LoVo (cell line): Measurements from ENCODE around the gene TMEM163.
"Not testable (repeated sequence)": the region's sequence is repeated elsewhere in the genome, so short reads cannot be mapped to it uniquely, and the experiment has no call there.

Experiments
- DNase-seq: peaks from one replicate; pipeline ENCODE4 v3.0.0-alpha.2; 2016; ENCODE audit warnings: low spot score

The TMEM163 gene

GRCh38 chr2:134663451-134664450, 55.0 kb downstream of the TMEM163 start:
- no peak for DNase-seq

- DNase-seq = no peak
These were observed 56.0 kb downstream of the TMEM163 start for GRCh38 chr2:134662751-134663150.

GRCh38 chr2:134660626-134661402, 58.0 kb downstream of the TMEM163 start:
- DNase-seq = no peak

- DNase-seq = no peak
These were observed 59.1 kb downstream of the TMEM163 start for GRCh38 chr2:134659724-134660123.

- DNase-seq = no peak
These were observed 61.0 kb downstream of the TMEM163 start for GRCh38 chr2:134657650-134658250.

GRCh38 chr2:134656391-134656790, 62.4 kb downstream of the TMEM163 start:
- DNase-seq = not testable (repeated sequence)

GRCh38 chr2:134648586-134648985, 70.2 kb downstream of the TMEM163 start:
- no peak for DNase-seq

GRCh38 chr2:134647607-134648256, 71.1 kb downstream of the TMEM163 start:
- DNase-seq = no peak

GRCh38 chr2:134642938-134643337, 75.9 kb downstream of the TMEM163 start:
- DNase-seq = no peak

GRCh38 chr2:134640494-134640893, 78.3 kb downstream of the TMEM163 start:
- DNase-seq = no peak

GRCh38 chr2:134639265-134639664, 79.5 kb downstream of the TMEM163 start:
- no peak for DNase-seq

- no peak for DNase-seq
These were observed 82.1 kb downstream of the TMEM163 start for GRCh38 chr2:134636714-134637113.

- no peak for DNase-seq
These were observed 84.6 kb downstream of the TMEM163 start for GRCh38 chr2:134634054-134634753.

- DNase-seq = no peak
These were observed 88.2 kb downstream of the TMEM163 start for GRCh38 chr2:134630504-134631159.

- no peak for DNase-seq
These were observed 90.3 kb downstream of the TMEM163 start for GRCh38 chr2:134628453-134628852.

- DNase-seq = no peak
These were observed 92.0 kb downstream of the TMEM163 start for GRCh38 chr2:134626781-134627180.

- no peak for DNase-seq
These were observed 93.5 kb downstream of the TMEM163 start for GRCh38 chr2:134625311-134625710.

- DNase-seq = no peak
These were observed 95.0 kb downstream of the TMEM163 start for GRCh38 chr2:134623796-134624195.

GRCh38 chr2:134623046-134623445, 95.8 kb downstream of the TMEM163 start:
- DNase-seq = no peak

GRCh38 chr2:134621939-134622705, 96.7 kb downstream of the TMEM163 start:
- DNase-seq = no peak
